Measurements from ENCODE around the gene DEPDC7. TPM values are rescaled to one million over a fixed set of nuclear protein-coding genes. Genes with fewer than 3 reads are reported as not detected.

The DEPDC7 gene
- total and polyA plus RNA-seq, 2 of the 8 experiments (the other 6 are each of a cell fraction or from before 2014, with no cell fraction given): 3.1 to 7.6 TPM

DNA sequence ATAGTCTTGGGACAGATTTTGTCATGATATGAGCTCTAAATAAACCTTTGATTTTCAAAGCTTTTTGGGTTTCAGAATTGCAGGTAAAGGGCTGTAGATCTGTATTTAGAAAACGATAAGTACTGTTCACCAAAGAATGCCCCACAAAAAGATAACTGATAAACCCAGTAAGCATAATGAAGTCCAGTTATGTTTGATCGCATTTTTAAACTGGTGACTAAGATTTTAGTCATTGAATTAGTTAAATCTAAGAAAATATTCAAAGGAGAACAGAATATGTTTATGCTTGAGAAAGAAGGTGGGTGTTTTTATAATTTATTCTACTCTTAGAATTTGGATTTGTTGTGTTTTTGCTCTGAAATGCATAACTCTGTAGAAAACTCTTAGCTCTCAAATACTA lies 11.6 kb downstream of the DEPDC7 start:
- Histone ChIP-seq H3K56ac (replicated peaks; ENCODE audit: insufficient read length, low read depth, low read length) (no peak overlapping the region), H3K4me1 (replicated peaks in 1 of 4; ENCODE audit: control insufficient read depth in 3 of 4, insufficient read depth in 4 of 4, low read length in 3 of 4) (no peaks in the 10 kb centered on the region), H3K27me3 (replicated peaks in 1 of 4; ENCODE audit: control insufficient read depth in 3 of 4, extremely low read depth in 1 of 4, insufficient read depth in 3 of 4, low read length in 3 of 4) (no peaks in the 10 kb centered on the region), H3K4me2 (ENCODE audit: insufficient read depth in 1 of 2, low read depth in 2 of 2, low read length in 2 of 2) (no peak overlapping the region), H3K27ac (ENCODE audit: low read depth, low read length) (no peak overlapping the region), H3K4me3 (ENCODE audit: extremely low read depth in 1 of 4, insufficient read depth in 2 of 4, low read depth in 3 of 4, low read length in 4 of 4) (no peak overlapping the region), H2BK120ac (replicated peaks; ENCODE audit: low read depth, low read length) (no peak overlapping the region), H3K18ac (ENCODE audit: extremely low read depth, low read length) (no peak overlapping the region), H2AFZ (ENCODE audit: low read length) (no peak overlapping the region), H3K36me3 (ENCODE audit: control insufficient read depth in 2 of 4, insufficient read depth in 4 of 4, low read length in 3 of 4) (no peaks in the 10 kb centered on the region), H2BK12ac (ENCODE audit: low read depth, low read length) (no peak overlapping the region), H3K4ac (replicated peaks; ENCODE audit: insufficient read length, low read depth, low read length) (no peak overlapping the region), H3K9me3 (ENCODE audit: insufficient read depth in 2 of 2, low read depth in 1 of 2, low read length in 1 of 2) (no peaks in the 10 kb centered on the region), H3K14ac (ENCODE audit: insufficient read length) (no peak overlapping the region), H4K5ac (ENCODE audit: insufficient read length, low read depth, low read length) (no peak overlapping the region), H4K8ac (ENCODE audit: extremely low read depth, insufficient read depth, low read length) (no peak overlapping the region), H2AK5ac (ENCODE audit: low read depth, low read length) (no peak overlapping the region), H3K23me2 (ENCODE audit: low read depth, low read length) (no peaks in the 10 kb centered on the region), H2BK5ac (ENCODE audit: low read depth, low read length) (no peak overlapping the region), H4K91ac (replicated peaks; ENCODE audit: insufficient read length, low read length) (no peak overlapping the region), H2BK20ac (ENCODE audit: low read length) (no peak overlapping the region), H3K23ac (ENCODE audit: insufficient read length) (no peak overlapping the region), H2BK15ac (ENCODE audit: low read length) (no peak overlapping the region), H3K79me1 (ENCODE audit: low read depth, low read length) (no peaks in the 10 kb centered on the region), H3K79me2 (ENCODE audit: control insufficient read depth in 1 of 2, insufficient read depth in 2 of 2, low read length in 2 of 2) (no peaks in the 10 kb centered on the region), H3K9ac (replicated peaks in 1 of 4; ENCODE audit: extremely low read depth in 1 of 4, low read depth in 3 of 4, low read length in 3 of 4) (no peak overlapping the region), H4K20me1 (replicated peaks in 1 of 2; ENCODE audit: control insufficient read depth in 1 of 2, insufficient read depth in 2 of 2, low read length in 2 of 2) (peaks cover 0 to 1% of the 10 kb centered on the region in 2 experiments)
- POLR2A ChIA-PET (ENCODE audit: partially characterized antibody): interaction anchor here (1.2 to 1.7 kb wide), 2 partner anchors 11 to 12 kb away, joined by 3 to 5 read pairs; partner anchors contain the start of gene TCP11L1
- DNase-seq (ENCODE audit: low read depth in 1 of 2, low spot score in 2 of 2) (no peak), FAIRE-seq (no peak)
- no peak for TF ChIP-seq CREB1 (IDR thresholded peaks at IDR 0.05)
- TF ChIP-seq POLR2AphosphoS5 (IDR thresholded peaks at IDR 0.05; ENCODE audit: low read depth, low read length): no peak
- no peak for TF ChIP-seq PHF8 (conservative IDR thresholded peaks at IDR 0.05; ENCODE audit: low read depth, low read length)
- TF ChIP-seq KDM1A (IDR thresholded peaks at IDR 0.05; ENCODE audit: borderline replicate concordance, low read length): no peak
- no peak for TF ChIP-seq SIRT6 (IDR thresholded peaks at IDR 0.05; ENCODE audit: low read length)
- no peak for TF ChIP-seq CBX8 (IDR thresholded peaks at IDR 0.05; ENCODE audit: borderline replicate concordance, low read depth, low read length)
- no peak for TF ChIP-seq NANOG (IDR thresholded peaks at IDR 0.05; ENCODE audit: insufficient read depth, low read depth, low read length, poor library complexity, severe bottlenecking)
- no peak for TF ChIP-seq EGR1 (IDR thresholded peaks at IDR 0.05; ENCODE audit: borderline replicate concordance, low read depth, low read length)
- TF ChIP-seq, protein P1, sequence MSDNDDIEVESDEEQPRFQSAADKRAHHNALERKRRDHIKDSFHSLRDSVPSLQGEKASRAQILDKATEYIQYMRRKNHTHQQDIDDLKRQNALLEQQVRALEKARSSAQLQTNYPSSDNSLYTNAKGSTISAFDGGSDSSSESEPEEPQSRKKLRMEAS (IDR thresholded peaks at IDR 0.05): no peak
- TF ChIP-seq CTCF (IDR thresholded peaks at IDR 0.05; ENCODE audit: control extremely low read depth in 1 of 3, insufficient read depth in 1 of 3, low read depth in 1 of 3, low read length in 3 of 3): no peak
- TF ChIP-seq SP4 (IDR thresholded peaks at IDR 0.05; ENCODE audit: low read length): no peak
- TF ChIP-seq RXRA (IDR thresholded peaks at IDR 0.05; ENCODE audit: insufficient read depth, low read depth, low read length): no peak
- CTCF ChIA-PET (ENCODE audit: partially characterized antibody): interaction anchor here (0.8 to 1.5 kb wide), 2 partner anchors 8 to 335 kb away, joined by 3 to 4 read pairs; no protein-coding TSS in a partner anchor
- WGBS, 2 experiments (ENCODE audit: extremely low coverage in 1 of 2, insufficient coverage in 1 of 2, insufficient read length in 1 of 2, insufficient replicate concordance in 2 of 2, low coverage in 1 of 2, low lambda C conversion rate in 2 of 2, missing lambda C conversion rate in 1 of 2): 93% methylated on average over 2 of the region's 2 CpGs; no CpG with 5 or more reads in 1 of the 2 experiments

Data from H1 (cell line).